Thyroid gland (tissue), 4 donors: ENCODE results near the gene TGM1. TPM values are rescaled to one million over a fixed set of nuclear protein-coding genes. Genes with fewer than 3 reads are reported as not detected.

ENCODE experiments used
- DNase-seq, 2 donors: peaks; one replicate each; pipeline ENCODE4 v3.0.0-alpha.2; 2019
- H3K27ac ChIP-seq, 3 donors: fragments of 200-600 bp; sonication (generic); 1 replicate in 2 of 3; 2 replicates in 1 of 3; pipeline ENCODE4 v1.5.1; 2016 to 2019; ENCODE audit warnings: mild to moderate bottlenecking in 1 of 3, moderate library complexity in 1 of 3
- H3K27me3 ChIP-seq: fragments of 200-600 bp; sonication (generic); one replicate; pipeline ENCODE4 v1.5.1; 2019
- H3K36me3 ChIP-seq, 2 donors: fragments of 200-600 bp; sonication (generic); one replicate each; pipeline ENCODE4 v1.5.1; 2016 to 2019
- H3K4me1 ChIP-seq, 2 donors: fragments of 200-600 bp; sonication (generic); one replicate each; pipeline ENCODE4 v1.5.1; 2017 to 2019
- H3K4me3 ChIP-seq, 3 donors: fragments of 200-600 bp; sonication (generic); replicated peaks in 1 of 3; 1 replicate in 2 of 3; 2 replicates in 1 of 3; pipeline ENCODE4 v1.5.1; 2016; ENCODE audit warnings: mild to moderate bottlenecking in 1 of 3
- H3K9me3 ChIP-seq: fragments of 200-600 bp; sonication (generic); one replicate; pipeline ENCODE4 v1.5.1; 2017
- CTCF ChIP-seq, 6 experiments: fragments of 200-600 bp in 3 of 6; fragments of 450-650 bp in 3 of 6; sonication (generic) in 3 of 6; IDR thresholded peaks; one replicate each; pipeline ENCODE4 v1.5.1; 2016 to 2019; ENCODE audit warnings: antibody characterized with exemption in 6 of 6, mild to moderate bottlenecking in 2 of 6, inconsistent platforms in 1 of 6, moderate library complexity in 1 of 6
- POLR2A ChIP-seq, 2 donors: fragments of 450-650 bp; IDR thresholded peaks; one replicate each; pipeline ENCODE4 v1.6.1; 2017; ENCODE audit warnings: antibody characterized with exemption in 2 of 2, mild to moderate bottlenecking in 2 of 2, moderate library complexity in 1 of 2
- WGBS, 2 donors: methylation state at CpG; one replicate each; pipeline ENCODE4 v1.1.5; 2017; 5-methylcytosine and 5-hydroxymethylcytosine counted together
- intact Hi-C: fragments of 100-400 bp; cut with DNase I; formaldehyde crosslinking; loops from one replicate; pipeline ENCODE4 v1.15.1; 2023
- total RNA-seq, 4 donors: library from RNA; depleted of rRNA; stranded (reverse); fragments of >200 nt; gene quantifications; one replicate each; pipeline ENCODE4 v1.2.3, GENCODE V29; 2016

The TGM1 gene
- total RNA-seq, 4 donors from 2014 or later: 1.9 to 2.8 (median 2.0) TPM

DNA sequence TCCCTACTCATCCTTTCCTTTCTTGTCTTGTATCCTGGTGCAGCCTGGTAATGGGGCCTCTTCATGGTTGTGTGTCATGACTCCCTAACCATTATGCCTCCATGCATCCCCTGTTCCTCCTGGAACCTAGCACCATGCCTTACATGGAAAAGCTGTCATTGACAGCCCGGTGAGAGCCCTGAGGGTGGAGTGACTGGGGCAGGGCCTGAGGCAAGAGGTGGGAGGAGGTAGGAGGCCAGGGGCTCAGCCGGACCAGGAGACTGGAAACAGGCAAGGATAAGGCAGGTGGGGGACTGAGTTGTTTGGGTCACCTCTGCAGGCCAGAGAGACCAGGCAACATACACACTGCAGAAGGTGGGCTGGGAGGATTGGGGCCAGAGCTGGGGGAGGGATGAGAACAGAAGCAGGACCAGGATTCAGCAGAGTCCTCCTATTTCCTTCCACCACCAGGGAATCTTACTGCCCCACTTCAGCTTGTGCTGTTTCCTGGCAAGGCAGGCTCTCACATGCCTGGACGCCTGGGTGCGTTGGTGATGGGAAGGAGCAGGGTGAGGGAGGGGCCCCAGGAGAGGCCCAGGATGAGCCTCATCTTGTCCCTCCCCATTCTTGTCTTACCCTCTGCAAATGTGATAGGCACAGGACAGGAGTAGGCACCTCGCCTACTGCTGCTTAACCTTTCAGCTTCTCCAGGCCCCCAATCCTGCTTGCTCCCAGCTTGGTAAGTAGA is 46.7 kb upstream of the TGM1 start, which contains the start of gene LTB4R2:
TSS of gene LTB4R2 (plus strand) at position 603 of the 727 bp plus-strand sequence. CDS start 525 bp downstream, outside the sequence.
- TF ChIP-seq CTCF (IDR thresholded peaks at IDR 0.05): no peak
- TF ChIP-seq POLR2A (IDR thresholded peaks at IDR 0.05): no peak
- peaks cover 16 to 17% of the 10 kb centered on the region in 2 donors for H3K36me3 ChIP-seq
- H3K27ac ChIP-seq: peak within 1 kb of the TSS; percentile 82 to 89 (median 84)
- DNase-seq: no peak
- WGBS, 2 donors: 78 to 81% methylated on average over 5 of the region's 5 CpGs
- H3K4me1 ChIP-seq: peaks cover 19 to 52% of the 10 kb centered on the region in 2 donors
- no peaks in the 10 kb centered on the region for H3K27me3 ChIP-seq
- intact Hi-C loops: no loop called here
- no peaks in the 10 kb centered on the region for H3K9me3 ChIP-seq
- peak within 1 kb of the TSS in 1 of 3 donors; percentile 35 for H3K4me3 ChIP-seq

DNA sequence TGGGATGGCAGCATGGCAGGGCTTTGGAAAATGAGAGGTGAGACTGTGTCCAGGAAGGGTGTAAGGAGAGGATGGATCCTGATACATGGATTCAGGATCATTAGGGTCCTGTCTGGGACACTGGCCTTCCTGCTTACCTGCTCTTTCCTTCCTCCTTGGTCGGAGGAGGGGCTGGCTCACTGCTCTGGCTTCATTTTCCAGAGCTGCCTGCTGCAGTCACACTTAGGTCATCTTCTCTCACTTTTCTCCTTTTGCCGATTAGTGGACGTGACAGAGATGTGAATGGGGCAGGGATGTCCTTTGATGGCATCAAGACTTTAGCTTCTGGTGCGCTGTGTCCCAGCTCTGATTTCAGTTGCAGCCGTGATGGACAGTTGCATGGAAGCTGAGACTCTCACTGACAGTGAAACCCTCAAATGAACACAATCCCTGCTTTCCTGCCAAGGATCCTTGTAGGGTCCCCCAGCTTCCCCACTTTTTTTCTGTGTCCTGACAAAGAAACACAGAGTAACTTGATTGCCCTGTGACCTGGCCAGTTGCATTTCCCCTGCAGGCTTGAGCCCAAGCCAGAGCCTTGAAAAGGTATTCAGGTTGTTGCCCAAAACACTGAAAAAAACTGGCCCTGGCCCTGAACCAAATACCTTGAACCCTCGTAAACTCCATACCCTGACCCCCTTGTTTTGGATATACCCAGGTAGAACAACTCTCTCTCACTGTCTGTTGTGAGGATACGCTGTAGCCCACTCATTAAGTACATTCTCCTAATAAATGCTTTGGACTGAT is 45.6 kb upstream of the TGM1 start:
- no peak for DNase-seq
- H3K36me3 ChIP-seq: peaks cover 28 to 29% of the 10 kb centered on the region in 2 donors
- no peaks in the 10 kb centered on the region for H3K9me3 ChIP-seq
- no peak overlapping the region for H3K27ac ChIP-seq
- WGBS, 2 donors: 82 to 94% methylated on average over 7 of the region's 7 CpGs
- intact Hi-C loops: no loop called here
- no peak for TF ChIP-seq POLR2A (IDR thresholded peaks at IDR 0.05)
- no peak for TF ChIP-seq CTCF (IDR thresholded peaks at IDR 0.05)
- H3K4me3 ChIP-seq: no peak overlapping the region
- no peaks in the 10 kb centered on the region for H3K27me3 ChIP-seq
- peaks cover 19 to 45% of the 10 kb centered on the region in 2 donors for H3K4me1 ChIP-seq

DNA sequence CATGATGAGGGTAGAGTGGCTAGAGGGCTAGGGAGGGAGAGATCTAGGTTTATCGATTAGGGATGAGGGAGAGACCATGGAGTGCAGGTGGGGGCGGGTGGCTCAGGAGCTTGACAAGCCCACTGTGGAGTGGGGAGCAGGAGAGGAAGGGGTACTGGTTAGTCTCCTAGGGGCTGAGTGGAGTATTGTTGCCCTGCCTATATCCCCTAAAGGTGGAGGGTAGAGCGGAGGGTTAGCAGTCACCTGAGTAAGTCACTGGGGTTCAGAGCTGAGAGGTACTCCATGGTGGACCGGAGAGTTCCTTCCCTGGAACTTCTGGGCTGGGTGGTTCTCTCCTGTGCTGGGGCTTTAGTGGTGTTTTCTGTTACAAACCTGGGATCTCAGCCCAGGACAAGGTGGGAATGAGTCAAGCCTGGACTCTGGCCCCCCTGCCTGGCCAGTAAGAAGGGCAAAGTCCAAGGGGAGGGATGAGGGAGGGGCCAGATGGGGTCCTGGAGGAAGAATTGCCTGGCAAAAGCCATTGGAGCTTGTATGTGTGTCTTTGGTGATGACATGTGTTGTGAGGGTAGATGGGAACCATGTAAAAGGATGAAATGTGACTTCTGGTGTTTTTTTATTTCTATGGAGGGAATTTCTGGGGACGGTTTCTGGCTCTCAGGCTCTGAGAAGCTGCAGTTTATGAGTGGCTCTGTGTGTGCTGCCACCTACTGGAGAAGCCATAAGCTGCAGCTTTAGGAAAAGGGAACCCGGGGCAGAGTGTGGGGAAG is 44.8 kb upstream of the TGM1 start, which contains the start of gene CIDEB:
TSS of gene CIDEB (minus strand) at position 403 of the 767 bp plus-strand sequence. CDS start at position 284, 119 bp downstream.
- 61 to 67% methylated on average over 6 of the region's 6 CpGs for WGBS, 2 donors
- H3K4me3 ChIP-seq: no peak within 1 kb of the TSS
- peaks cover 34 to 35% of the 10 kb centered on the region in 2 donors for H3K36me3 ChIP-seq
- H3K4me1 ChIP-seq: peaks cover 19 to 41% of the 10 kb centered on the region in 2 donors
- no peak within 1 kb of the TSS for H3K27ac ChIP-seq
- TF ChIP-seq CTCF (IDR thresholded peaks at IDR 0.05): peak; percentile 66 to 93 (median 80)
- no peak for TF ChIP-seq POLR2A (IDR thresholded peaks at IDR 0.05)
- no peaks in the 10 kb centered on the region for H3K9me3 ChIP-seq
- no peaks in the 10 kb centered on the region for H3K27me3 ChIP-seq
- DNase-seq: peak; percentile 48 to 60
- intact Hi-C loops: no loop called here

GRCh38 chr14:24307156-24307574 is 44.2 kb upstream of the TGM1 start:
- 86 to 88% methylated on average over 11 of the region's 11 CpGs for WGBS, 2 donors
- no peaks in the 10 kb centered on the region for H3K9me3 ChIP-seq
- intact Hi-C loops: no loop called here
- DNase-seq: no peak
- H3K4me3 ChIP-seq: no peak overlapping the region
- H3K27me3 ChIP-seq: no peaks in the 10 kb centered on the region
- no peak for TF ChIP-seq CTCF (IDR thresholded peaks at IDR 0.05)
- H3K4me1 ChIP-seq: peaks cover 17 to 35% of the 10 kb centered on the region in 2 donors
- H3K27ac ChIP-seq: no peak overlapping the region
- H3K36me3 ChIP-seq: peaks cover 40 to 41% of the 10 kb centered on the region in 2 donors
